ENCODE data around the gene SPEF1. TPM values are rescaled to one million over a fixed set of nuclear protein-coding genes. Genes with fewer than 3 reads are reported as not detected.

The SPEF1 gene
- total and polyA plus RNA-seq, 10 of the 15 experiments (the other 5 are each of a cell fraction or from before 2014, with no cell fraction given): 0.12 TPM; not detected in 9

DNA sequence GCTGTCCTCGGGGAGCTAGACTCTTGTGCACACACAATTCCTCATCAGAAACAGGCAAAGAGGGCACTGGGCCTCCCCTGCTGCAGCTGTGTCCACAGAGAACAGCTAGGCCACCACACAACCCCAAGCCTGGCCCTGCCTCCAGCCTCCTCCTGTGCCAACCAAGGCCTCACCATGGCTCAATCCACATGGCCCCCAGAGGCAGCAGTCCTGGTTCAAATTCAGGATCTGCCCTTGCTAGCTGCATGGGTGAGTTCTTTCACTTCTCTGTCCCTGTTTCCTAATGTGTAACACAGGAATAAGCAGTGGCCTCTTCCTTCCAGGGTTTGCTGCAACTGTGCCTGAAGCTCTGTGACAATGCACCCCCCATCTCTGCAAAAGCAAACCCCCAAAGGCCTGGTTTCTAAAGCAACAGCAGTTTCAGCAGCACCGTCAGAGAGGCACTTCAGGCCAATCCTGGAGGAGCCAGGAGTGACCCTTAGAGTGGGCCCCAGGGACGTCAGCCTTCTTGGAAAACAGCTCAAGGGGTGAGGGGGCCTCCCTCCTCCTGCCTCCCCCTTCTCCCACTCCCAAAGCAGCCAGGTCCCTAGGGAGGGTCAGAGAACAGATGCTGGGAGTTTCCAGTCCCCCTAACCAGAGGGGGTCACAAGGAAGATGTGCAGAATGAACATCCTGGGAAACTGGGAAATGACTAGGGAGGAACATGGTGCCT is 15.9 kb downstream of the SPEF1 start:
- WGBS (ENCODE audit: insufficient coverage, insufficient replicate concordance, low lambda C conversion rate, missing lambda C conversion rate): 55% methylated on average over 3 of the region's 3 CpGs
- in situ Hi-C loops (cut with MboI): no loop called here
- no peaks in the 10 kb centered on the region for H4K20me1 ChIP-seq (ENCODE audit: control insufficient read depth, insufficient read depth)
- FAIRE-seq (no peak), DNase-seq (ENCODE audit: low read depth, low spot score) (no peak), ATAC-seq (no peak)
- H3K4me2 ChIP-seq (ENCODE audit: control insufficient read depth, insufficient read depth): peak overlapping the region; percentile 36
- ChIA-PET RAD21 (ENCODE audit: unreplicated experiment) (interaction anchor here (0.5 to 1.4 kb wide), 2 partner anchors 55 to 262 kb away, joined by 3 to 4 read pairs; partner anchors contain the start of gene AP5S1), POLR2A (interaction anchor here (0.5 to 1.6 kb wide), 3 partner anchors 12 to 103 kb away, joined by 3 to 5 read pairs (median 3); no protein-coding TSS in a partner anchor), SMC1A (ENCODE audit: uncharacterized antibody, unreplicated experiment) (interaction anchor here (0.7 kb wide), 1 partner anchor 80 kb away, joined by 3 read pairs; no protein-coding TSS in a partner anchor), CTCF (interaction anchor here (0.7 to 5.7 kb wide), 3 partner anchors 12 to 90 kb away, joined by 3 to 52 read pairs (median 5); no protein-coding TSS in a partner anchor)
- peaks cover 14% of the 10 kb centered on the region for H3K79me2 ChIP-seq (ENCODE audit: control insufficient read depth, insufficient read depth, low read length)
- TSS peak; percentile 52 for BruUV-seq (replicated peaks)
- H3K4me3 ChIP-seq: no peak overlapping the region
- H3K27ac ChIP-seq (ENCODE audit: control insufficient read depth, insufficient read depth): peak overlapping the region; percentile 20; the same call in 1 of the 2 replicates
- TF ChIP-seq IKZF1 (conservative IDR thresholded peaks at IDR 0.05) (no peak), EED (IDR thresholded peaks at IDR 0.05; ENCODE audit: low read depth) (no peak), BRCA1 (IDR thresholded peaks at IDR 0.05; ENCODE audit: low read depth, low read length) (no peak), CTCF (IDR thresholded peaks at IDR 0.05 in 2 of 3, conservative IDR thresholded peaks at IDR 0.05 in 1 of 3; ENCODE audit: control insufficient read depth in 2 of 3, extremely low read depth in 1 of 3, insufficient read depth in 1 of 3, low read depth in 3 of 3, low read length in 3 of 3) (no peak), BMI1 (IDR thresholded peaks at IDR 0.05; ENCODE audit: borderline replicate concordance) (no peak), STAT1 (conservative IDR thresholded peaks at IDR 0.05) (no peak), HDGF (IDR thresholded peaks at IDR 0.05) (no peak), ESRRA (IDR thresholded peaks at IDR 0.05; ENCODE audit: low read length) (no peak), CREM (IDR thresholded peaks at IDR 0.05; ENCODE audit: low read depth) (no peak), CBFB (IDR thresholded peaks at IDR 0.05; ENCODE audit: low read depth) (no peak), USF1 (IDR thresholded peaks at IDR 0.05; ENCODE audit: borderline replicate concordance, extremely low read length, insufficient read depth, low read depth, low read length) (no peak), NR2C1 (IDR thresholded peaks at IDR 0.05) (no peak), NFYA (IDR thresholded peaks at IDR 0.05; ENCODE audit: borderline replicate concordance, low read depth, low read length) (no peak), ATF3 (IDR thresholded peaks at IDR 0.05; ENCODE audit: borderline replicate concordance, extremely low read depth, low read depth, low read length) (no peak), SREBF1 (IDR thresholded peaks at IDR 0.05; ENCODE audit: low read length) (no peak)
- peak overlapping the region; percentile 37; the same call in 1 of the 2 replicates for H3K9ac ChIP-seq (ENCODE audit: control insufficient read depth, insufficient read depth, low read length)
- peaks cover 29% of the 10 kb centered on the region for H3K4me1 ChIP-seq (ENCODE audit: control insufficient read depth, insufficient read depth, low read length)
- no peaks in the 10 kb centered on the region for H3K9me3 ChIP-seq (replicated peaks; ENCODE audit: control insufficient read depth, insufficient read depth, low read length)
- no peaks in the 10 kb centered on the region; a peak in 1 of 4 replicates for H3K36me3 ChIP-seq (ENCODE audit: control insufficient read depth in 2 of 2, insufficient read depth in 2 of 2, low read length in 1 of 2)
- no peaks in the 10 kb centered on the region for H3K27me3 ChIP-seq (replicated peaks in 1 of 2; ENCODE audit: control insufficient read depth in 2 of 2, insufficient read depth in 2 of 2, low read length in 1 of 2)
- H2AFZ ChIP-seq (ENCODE audit: control insufficient read depth, low read depth, low read length): no peak overlapping the region
- intact Hi-C loops (cut with micrococcal nuclease; ENCODE audit: unreplicated experiment): loop anchor here (5.0 kb wide), 2 partner anchors 48 to 88 kb away; no protein-coding TSS in a partner anchor
